Measurements from ENCODE around the gene TLL2. TPM values are rescaled to one million over a fixed set of nuclear protein-coding genes. Genes with fewer than 3 reads are reported as not detected.
A peak's percentile ranks its signal among the peaks of the same experiment; 100 is the strongest.

The TLL2 gene
- total RNA-seq, 1 experiment from 2014 or later, result 9.1 TPM

- H3K4me1 Mint-ChIP-seq, result peaks cover 16% of the 10 kb centered on the region
- TF ChIP-seq ZMAT4 (CRISPR knock-in tag; IDR thresholded peaks at IDR 0.05) (no peak), ZNF138 (CRISPR knock-in tag; conservative IDR thresholded peaks at IDR 0.05) (no peak), NR1H2 (CRISPR knock-in tag; IDR thresholded peaks at IDR 0.05) (no peak), E2F4 (CRISPR knock-in tag; IDR thresholded peaks at IDR 0.05; ENCODE audit: borderline replicate concordance, low read depth) (no peak), MAX (CRISPR knock-in tag; IDR thresholded peaks at IDR 0.05) (no peak), ZNF281 (CRISPR knock-in tag; IDR thresholded peaks at IDR 0.05) (no peak), HMGXB4 (CRISPR knock-in tag; IDR thresholded peaks at IDR 0.05) (no peak), MXD4 (CRISPR knock-in tag; IDR thresholded peaks at IDR 0.05; ENCODE audit: borderline replicate concordance) (no peak), IRF1 (CRISPR knock-in tag; IDR thresholded peaks at IDR 0.05) (no peak), E2F1 (CRISPR knock-in tag; IDR thresholded peaks at IDR 0.05) (no peak), ATF1 (CRISPR knock-in tag; IDR thresholded peaks at IDR 0.05) (no peak)
- ATAC-seq (no peak), DNase-seq (ENCODE audit: low spot score) (no peak)
- H3K27ac Mint-ChIP-seq, result no peak overlapping the region
- H3K36me3 Mint-ChIP-seq, result no peaks in the 10 kb centered on the region
- POLR2A ChIA-PET, result no interaction called here
- no peaks in the 10 kb centered on the region for H3K27me3 Mint-ChIP-seq (ENCODE audit: low read depth)
- H3K9me3 Mint-ChIP-seq, result no peaks in the 10 kb centered on the region
- no peak overlapping the region for H3K4me3 Mint-ChIP-seq
- CTCF ChIA-PET, result interaction anchor here (0.9 to 1.3 kb wide), 2 partner anchors 9 to 64 kb away, joined by 3 to 4 read pairs; no protein-coding TSS in a partner anchor
Observed at GRCh38 chr10:96406091-96406490, 107.6 kb downstream of the TLL2 start.

GRCh38 chr10:96402417-96403305, 111.1 kb downstream of the TLL2 start:
- peak overlapping the region; percentile 82; the same call in 1 of the 2 replicates for H3K27ac Mint-ChIP-seq
- ATAC-seq (peak; percentile 87), DNase-seq (ENCODE audit: low spot score) (peak; percentile 36)
- CTCF ChIA-PET, result interaction anchor here (0.5 to 1.9 kb wide), 8 partner anchors 27 to 251 kb away, joined by 3 to 7 read pairs (median 4); partner anchors contain the start of gene TLL2
- no peaks in the 10 kb centered on the region for H3K9me3 Mint-ChIP-seq
- no peaks in the 10 kb centered on the region for H3K36me3 Mint-ChIP-seq
- peaks cover 25% of the 10 kb centered on the region for H3K4me1 Mint-ChIP-seq
- no peaks in the 10 kb centered on the region for H3K27me3 Mint-ChIP-seq (ENCODE audit: low read depth)
- no peak overlapping the region for H3K4me3 Mint-ChIP-seq
- POLR2A ChIA-PET, result no interaction called here
- TF ChIP-seq ZNF232 (CRISPR knock-in tag; IDR thresholded peaks at IDR 0.05), result no peak
- no peak for TF ChIP-seq ATF2 (CRISPR knock-in tag; IDR thresholded peaks at IDR 0.05; ENCODE audit: borderline replicate concordance, low read depth)
- TF ChIP-seq HMGA2 (CRISPR knock-in tag; IDR thresholded peaks at IDR 0.05), result no peak
- no peak for TF ChIP-seq ATF1 (CRISPR knock-in tag; IDR thresholded peaks at IDR 0.05)
- TF ChIP-seq E2F4 (CRISPR knock-in tag; IDR thresholded peaks at IDR 0.05; ENCODE audit: borderline replicate concordance, low read depth), result no peak
- no peak for TF ChIP-seq CDX4 (CRISPR knock-in tag; IDR thresholded peaks at IDR 0.05; ENCODE audit: borderline replicate concordance)
- TF ChIP-seq NR2C2 (CRISPR knock-in tag; IDR thresholded peaks at IDR 0.05), result no peak

All from WTC11 (cell line).